Jurkat, Clone E6-1 (cell line): Measurements from ENCODE around the gene CFAP45.

Experiments used
- DNase-seq: peaks from one replicate; pipeline ENCODE4 v3.0.0-alpha.2; 2011; ENCODE audit warnings: low read depth, low spot score
- H3K4me3 ChIP-seq: 2 replicates; pipeline ENCODE4 v1.5.1; 2011; ENCODE audit warnings: mild to moderate bottlenecking, low read length, control low read depth, moderate library complexity

Gene CFAP45

DNA sequence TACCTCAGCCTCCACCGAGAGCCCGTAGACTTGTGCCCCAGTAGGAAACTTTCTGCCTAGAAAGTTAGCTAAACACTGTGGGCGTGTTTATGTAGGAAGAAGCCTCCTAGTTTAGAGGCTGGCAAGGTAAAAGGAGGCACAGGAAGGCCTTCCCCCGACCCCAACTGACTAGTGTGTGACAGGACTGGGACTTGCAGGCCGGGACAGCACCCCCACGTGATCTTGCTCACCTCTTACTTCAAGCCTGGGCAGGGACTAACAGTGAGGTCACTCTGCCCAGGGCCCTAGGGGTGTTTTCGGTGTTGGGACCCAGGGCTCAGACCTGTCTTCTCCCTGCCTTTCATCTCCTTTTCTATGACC lies 25.7 kb upstream of the CFAP45 start:
- DNase-seq: no peak

GRCh38 chr1:159924791-159925718 lies 25.1 kb upstream of the CFAP45 start, which contains the start of gene TAGLN2:
TAGLN2 (minus strand) TSS chr1:159925507; CDS start chr1:159920509, 4,998 bp downstream.
- peak; percentile 86 for DNase-seq

More for the DNA sequence above, 25.7 kb upstream of the CFAP45 start:
- H3K4me3 ChIP-seq: peak overlapping the region; percentile 98

GRCh38 chr1:159924025-159924790 lies 24.2 kb upstream of the CFAP45 start:
- DNase-seq: no peak

More at GRCh38 chr1:159924791-159925718, 25.1 kb upstream of the CFAP45 start, which contains the start of gene TAGLN2:
- H3K4me3 ChIP-seq: peak within 1 kb of the TSS; percentile 98

DNA sequence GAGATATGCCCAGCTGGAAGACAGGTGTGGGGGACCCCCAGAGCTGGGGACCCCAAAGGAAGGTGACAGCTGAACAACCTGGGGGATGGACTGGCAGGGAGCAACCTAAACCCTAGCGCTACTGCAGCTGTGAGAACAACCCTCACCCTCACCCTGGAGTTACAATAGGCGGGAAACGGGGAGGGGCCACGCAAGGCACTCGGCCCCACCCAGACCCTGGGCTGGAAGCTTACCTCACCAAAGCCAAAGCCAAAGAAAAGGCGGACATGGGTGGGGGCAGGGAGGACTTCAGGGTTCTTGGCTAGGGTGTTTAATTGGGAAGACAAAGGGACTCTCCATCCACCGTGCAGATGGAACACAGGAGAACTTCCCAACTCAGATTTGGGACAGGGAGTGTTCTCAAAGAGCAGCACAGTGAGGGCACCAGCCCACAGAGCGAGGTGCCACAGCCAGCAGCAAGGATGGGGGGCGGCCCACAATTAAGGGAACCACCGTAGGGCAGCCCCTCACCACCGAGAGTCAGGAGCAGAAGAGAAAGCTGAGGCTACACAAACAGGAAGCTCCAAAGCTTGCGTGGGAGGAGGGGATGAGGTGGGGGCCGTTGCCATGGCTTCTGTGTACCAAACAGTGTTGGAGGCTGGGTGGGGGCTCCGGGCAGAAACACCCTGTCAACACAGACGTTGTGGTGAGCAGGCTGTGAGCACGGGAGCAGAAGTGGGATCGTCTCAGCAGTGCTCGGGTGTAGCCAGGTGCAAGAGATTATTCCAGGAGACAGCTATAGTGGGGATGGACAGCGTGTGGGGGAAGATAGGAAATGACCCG lies 23.4 kb upstream of the CFAP45 start:
- peak overlapping the region; percentile 98 for H3K4me3 ChIP-seq
- DNase-seq: peak; percentile 72

More at GRCh38 chr1:159924025-159924790, 24.2 kb upstream of the CFAP45 start:
- peak overlapping the region; percentile 98 for H3K4me3 ChIP-seq

- H3K4me3 ChIP-seq: peak overlapping the region; percentile 98
- no peak for DNase-seq
These were observed 22.7 kb upstream of the CFAP45 start for GRCh38 chr1:159922511-159923202.

DNA sequence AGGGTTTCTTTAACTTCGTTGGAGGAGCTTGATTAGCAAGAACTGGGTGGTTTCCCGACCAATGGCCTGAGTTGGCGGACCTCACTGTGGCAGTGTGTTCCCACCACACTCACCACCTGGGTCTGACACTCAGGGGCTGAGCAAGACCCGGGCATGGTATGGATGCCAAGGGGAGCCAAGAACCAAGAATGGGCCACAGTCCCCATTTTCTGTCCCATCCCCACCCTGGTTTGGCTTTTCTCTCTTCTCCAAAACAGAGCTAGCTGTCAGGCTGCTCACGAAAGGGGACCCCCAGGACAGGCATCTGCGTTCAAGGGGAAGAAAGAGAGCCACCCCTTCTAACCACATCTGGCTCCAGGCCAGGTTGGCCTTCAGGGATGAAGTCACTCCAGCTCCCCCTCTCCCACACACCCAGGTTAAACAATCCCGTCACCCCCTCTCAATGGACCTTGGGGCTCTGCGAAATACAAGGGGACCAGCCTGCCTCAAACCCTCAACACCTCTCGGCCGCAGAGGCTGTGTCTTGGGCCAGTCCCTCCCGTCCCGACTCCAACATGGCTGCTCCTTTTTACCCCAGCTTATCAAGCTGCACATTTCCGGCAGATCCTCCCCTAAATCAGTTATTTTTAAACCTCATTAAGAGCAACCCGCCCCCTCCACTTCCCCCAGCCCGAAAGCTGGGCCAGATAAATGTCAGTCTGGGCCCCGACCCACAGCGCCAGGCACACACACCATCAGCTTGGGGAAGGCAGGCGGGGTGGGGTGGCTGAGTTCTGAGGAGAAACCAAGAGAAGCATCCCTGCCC lies 21.9 kb upstream of the CFAP45 start:
- H3K4me3 ChIP-seq: no peak overlapping the region; the same call in 1 of the 2 replicates
- no peak for DNase-seq

DNA sequence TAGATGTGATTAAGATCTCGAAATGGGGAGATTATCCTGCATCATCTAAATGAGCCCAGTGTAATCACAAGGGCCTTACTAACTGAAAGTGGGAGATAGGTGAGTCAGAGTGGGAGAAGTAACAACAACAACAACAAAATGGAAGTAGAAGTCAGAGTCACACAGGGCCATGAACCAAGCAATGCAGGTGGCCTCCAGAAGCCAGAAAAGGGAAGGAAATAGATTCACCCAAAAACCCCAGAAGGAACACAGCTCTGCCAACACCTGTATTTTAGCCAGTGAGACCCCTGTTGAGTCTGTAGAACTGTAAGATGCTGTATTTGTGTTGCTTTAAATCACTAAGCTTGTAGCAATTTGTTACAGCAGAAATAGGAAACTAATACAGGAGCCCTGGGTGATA lies 21.3 kb upstream of the CFAP45 start:
- DNase-seq: no peak
- H3K4me3 ChIP-seq: no peak overlapping the region

GRCh38 chr1:159920651-159921050 lies 20.7 kb upstream of the CFAP45 start:
- no peak for DNase-seq
- H3K4me3 ChIP-seq: no peak overlapping the region

GRCh38 chr1:159920202-159920601 lies 20.2 kb upstream of the CFAP45 start:
- H3K4me3 ChIP-seq: no peak overlapping the region
- DNase-seq: no peak

- H3K4me3 ChIP-seq: no peak overlapping the region
- DNase-seq: no peak
These were observed 19.4 kb upstream of the CFAP45 start for GRCh38 chr1:159919236-159919865.

DNA sequence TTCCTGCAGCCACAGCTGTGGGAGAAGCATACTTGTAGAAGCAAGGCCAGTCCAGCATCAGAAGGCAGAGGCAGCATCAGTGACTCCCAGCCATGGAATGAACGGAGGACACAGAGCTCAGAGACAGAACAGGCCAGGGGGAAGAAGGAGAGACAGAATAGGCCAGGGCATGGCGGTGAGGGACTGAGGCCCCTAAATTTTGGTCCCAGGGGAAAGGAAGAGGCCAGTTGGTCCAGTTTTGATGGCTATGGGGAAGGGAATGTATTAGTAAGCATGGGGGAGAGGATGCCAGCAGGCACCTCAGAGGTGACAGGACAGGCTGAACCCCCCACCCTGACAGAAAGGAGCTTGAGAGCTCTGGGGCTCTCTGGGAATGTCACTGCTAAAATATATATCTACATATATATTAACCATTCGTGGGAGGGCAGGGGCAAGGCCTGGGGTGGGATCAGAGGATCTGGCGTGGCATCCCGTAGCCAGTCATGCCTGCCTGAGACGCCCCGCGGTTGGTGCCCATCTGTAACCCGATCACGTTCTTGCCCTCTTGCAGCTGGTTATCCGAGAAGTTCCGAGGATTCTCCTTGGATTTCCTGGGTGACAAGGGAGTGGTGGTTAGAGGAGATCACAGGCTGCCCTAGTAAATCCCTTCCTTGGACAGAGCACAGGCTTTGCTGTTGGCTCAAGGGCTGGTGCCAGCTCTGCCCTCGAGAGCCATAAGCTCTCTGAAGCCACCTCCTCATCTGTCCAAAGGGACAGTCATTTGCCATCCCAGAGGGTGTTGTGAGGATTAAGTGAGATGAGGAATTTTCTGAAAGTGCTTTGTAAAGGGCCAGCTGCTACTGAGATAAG lies 18.6 kb upstream of the CFAP45 start:
- no peak overlapping the region for H3K4me3 ChIP-seq
- DNase-seq: no peak

DNA sequence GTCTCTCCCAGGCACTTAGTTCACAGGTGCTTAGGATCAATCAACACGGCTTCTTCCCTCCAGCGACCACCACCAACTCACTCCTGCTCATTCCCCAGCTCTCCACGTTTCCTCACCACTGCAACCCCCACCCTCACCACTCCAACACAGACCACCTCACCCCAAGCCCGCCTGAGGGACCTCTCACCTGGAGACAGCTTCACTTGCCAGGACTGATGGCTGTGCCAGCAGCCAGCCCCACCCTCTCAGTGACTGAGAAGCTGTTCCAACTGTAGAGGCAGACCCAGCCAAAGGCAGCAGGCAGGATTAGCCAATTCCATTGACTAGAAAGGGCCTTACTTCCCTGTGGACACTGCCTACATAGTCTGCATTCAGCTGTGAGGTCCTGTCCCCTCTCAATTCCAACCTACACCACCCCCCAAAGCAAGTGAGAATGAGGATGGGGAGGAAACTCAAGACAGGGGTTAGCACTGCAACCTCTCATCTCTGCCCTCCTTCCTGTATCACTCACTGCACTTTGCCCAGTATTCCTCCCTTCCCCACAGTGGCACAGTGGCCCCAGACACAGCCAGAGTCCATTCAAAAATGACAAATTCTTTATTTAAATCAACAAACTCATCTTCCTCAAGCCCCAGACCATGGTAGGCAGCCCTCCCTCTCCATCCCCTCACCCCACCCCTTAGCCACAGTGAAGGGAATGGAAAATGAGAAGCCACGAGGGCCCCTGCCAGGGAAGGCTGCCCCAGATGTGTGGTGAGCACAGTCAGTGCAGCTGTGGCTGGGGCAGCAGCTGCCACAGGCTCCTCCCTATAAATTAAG lies 17.8 kb upstream of the CFAP45 start:
- DNase-seq: no peak
- H3K4me3 ChIP-seq: no peak overlapping the region

- H3K4me3 ChIP-seq: no peak overlapping the region
- no peak for DNase-seq
These were observed 16.5 kb upstream of the CFAP45 start for GRCh38 chr1:159916242-159917051.

- H3K4me3 ChIP-seq: no peak overlapping the region
- DNase-seq: no peak
These were observed 15.7 kb upstream of the CFAP45 start for GRCh38 chr1:159915571-159916241.
